Measurements from ENCODE around the gene ASB18.
"Not testable (repeated sequence)": the region's sequence is repeated elsewhere in the genome, so short reads cannot be mapped to it uniquely, and the experiment has no call there.

Gene ASB18

GRCh38 chr2:236264256-236264655, at the start of gene ASB18:
ASB18 (minus strand) TSS chr2:236264406; CDS start chr2:236264345, 61 bp downstream.
- DNase-seq = peak; percentile 43

- DNase-seq = no peak
These were observed 47.1 kb upstream of the ASB18 start for GRCh38 chr2:236311286-236311685.

GRCh38 chr2:236309669-236310029, 45.4 kb upstream of the ASB18 start:
- DNase-seq = no peak

- no peak for DNase-seq
These were observed 44.9 kb upstream of the ASB18 start for GRCh38 chr2:236308855-236309668.

GRCh38 chr2:236307641-236308040, 43.4 kb upstream of the ASB18 start:
- DNase-seq = no peak

- no peak for DNase-seq
These were observed 42.8 kb upstream of the ASB18 start for GRCh38 chr2:236306825-236307540.

GRCh38 chr2:236305964-236306605, 41.9 kb upstream of the ASB18 start:
- no peak for DNase-seq

- DNase-seq = no peak
These were observed 41.3 kb upstream of the ASB18 start for GRCh38 chr2:236305531-236305930.

GRCh38 chr2:236303935-236304334, 39.7 kb upstream of the ASB18 start:
- no peak for DNase-seq

GRCh38 chr2:236302555-236302954, 38.3 kb upstream of the ASB18 start:
- DNase-seq = no peak

GRCh38 chr2:236298924-236299475, 34.8 kb upstream of the ASB18 start:
- DNase-seq = no peak

- no peak for DNase-seq
These were observed 31.3 kb upstream of the ASB18 start for GRCh38 chr2:236295481-236295880.

- DNase-seq = no peak
These were observed 30.4 kb upstream of the ASB18 start for GRCh38 chr2:236294647-236295046.

- DNase-seq = no peak
These were observed 29.1 kb upstream of the ASB18 start for GRCh38 chr2:236293241-236293810.

- no peak for DNase-seq
These were observed 27.7 kb upstream of the ASB18 start for GRCh38 chr2:236291911-236292310.

- DNase-seq = no peak
These were observed 27.3 kb upstream of the ASB18 start for GRCh38 chr2:236291476-236291875.

GRCh38 chr2:236290742-236291425, 26.7 kb upstream of the ASB18 start:
- no peak for DNase-seq

- no peak for DNase-seq
These were observed 25.7 kb upstream of the ASB18 start for GRCh38 chr2:236289766-236290462.

GRCh38 chr2:236288373-236288772, 24.2 kb upstream of the ASB18 start:
- not testable (repeated sequence) for DNase-seq

- no peak for DNase-seq
These were observed 23.4 kb upstream of the ASB18 start for GRCh38 chr2:236287656-236288055.

- no peak for DNase-seq
These were observed 22.8 kb upstream of the ASB18 start for GRCh38 chr2:236286873-236287545.
